Stimulated activated CD8-positive, alpha-beta memory T cell treated with anti-CD3 and anti-CD28 coated beads, Interleukin-4, amount 100 ng/mL, for 1 hour (primary cell): ENCODE measurements around the gene NHEJ1.

Experiments used
- DNase-seq, 2 donors: peaks; one replicate each; pipeline ENCODE4 v3.0.0-alpha.2; 2020; ENCODE audit warnings: low read depth in 2 of 2, low spot score in 1 of 2

NHEJ1 gene

GRCh38 chr2:219124381-219125110 lies 36.1 kb downstream of the NHEJ1 start:
- no peak for DNase-seq

GRCh38 chr2:219123356-219124135 lies 37.1 kb downstream of the NHEJ1 start:
- no peak for DNase-seq

GRCh38 chr2:219122202-219122980 lies 38.2 kb downstream of the NHEJ1 start:
- no peak for DNase-seq

DNA sequence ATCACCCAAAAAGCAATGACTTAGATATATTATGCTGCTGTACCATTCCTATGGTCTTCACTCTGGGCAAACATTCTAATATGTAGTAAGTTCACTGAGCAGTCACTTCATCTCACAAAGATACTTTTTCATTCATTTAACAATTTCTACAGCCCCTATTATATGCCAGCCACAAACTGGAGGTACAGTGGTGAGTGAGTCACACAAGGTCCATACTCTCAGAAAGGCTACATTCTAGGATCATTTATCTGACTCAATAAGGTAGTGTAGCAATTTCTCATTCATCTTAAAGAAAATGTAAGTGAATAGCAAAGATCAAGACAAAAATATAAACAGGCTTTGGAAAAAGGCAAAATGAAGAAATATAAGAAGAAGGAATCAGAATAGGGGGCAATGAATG lies 40.5 kb downstream of the NHEJ1 start:
- DNase-seq: no peak

GRCh38 chr2:219119422-219120043 lies 41.1 kb downstream of the NHEJ1 start:
- DNase-seq: peak; percentile 18 to 29

GRCh38 chr2:219118504-219118903 lies 42.1 kb downstream of the NHEJ1 start:
- DNase-seq: no peak

DNA sequence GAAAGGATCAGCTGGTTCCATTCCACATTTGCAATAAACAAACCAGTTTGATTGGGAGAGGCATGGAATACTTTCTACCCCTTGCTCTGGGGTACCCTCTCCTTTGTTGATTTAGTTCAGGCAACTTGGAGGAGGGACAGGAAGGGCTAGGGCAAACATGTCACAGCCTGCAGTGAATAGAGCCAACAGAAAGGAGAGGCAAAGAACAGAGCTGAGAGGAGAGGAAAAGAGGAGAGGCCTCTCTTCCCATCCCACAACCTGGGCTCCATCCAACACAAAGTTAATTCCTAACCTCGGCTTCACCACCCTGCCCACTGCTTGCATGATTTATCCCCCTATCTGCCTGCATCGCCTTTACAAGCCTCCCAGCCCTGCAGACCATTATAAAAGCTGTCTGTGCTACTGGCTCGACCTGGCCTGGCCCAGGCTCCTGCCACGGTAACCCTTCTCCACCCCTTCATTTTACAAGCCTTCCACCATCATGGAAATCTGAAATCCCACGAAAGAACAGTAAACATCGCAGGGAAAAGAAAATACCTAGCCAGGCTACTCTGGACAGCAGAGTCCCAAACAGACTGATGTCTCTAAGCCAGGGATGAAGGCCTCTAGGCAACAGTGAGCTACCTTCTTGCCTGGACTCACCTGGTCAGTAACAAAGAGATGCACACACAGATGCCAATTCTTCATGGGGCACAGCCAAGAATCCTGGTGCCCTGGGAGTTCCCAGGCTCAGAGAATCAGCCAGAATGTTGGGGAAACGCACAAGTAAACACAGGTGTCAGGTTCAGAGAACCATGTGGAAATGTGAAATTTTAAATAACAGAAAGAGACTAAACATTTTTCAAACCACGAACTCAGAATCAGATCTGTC lies 43.6 kb downstream of the NHEJ1 start:
- no peak for DNase-seq

DNA sequence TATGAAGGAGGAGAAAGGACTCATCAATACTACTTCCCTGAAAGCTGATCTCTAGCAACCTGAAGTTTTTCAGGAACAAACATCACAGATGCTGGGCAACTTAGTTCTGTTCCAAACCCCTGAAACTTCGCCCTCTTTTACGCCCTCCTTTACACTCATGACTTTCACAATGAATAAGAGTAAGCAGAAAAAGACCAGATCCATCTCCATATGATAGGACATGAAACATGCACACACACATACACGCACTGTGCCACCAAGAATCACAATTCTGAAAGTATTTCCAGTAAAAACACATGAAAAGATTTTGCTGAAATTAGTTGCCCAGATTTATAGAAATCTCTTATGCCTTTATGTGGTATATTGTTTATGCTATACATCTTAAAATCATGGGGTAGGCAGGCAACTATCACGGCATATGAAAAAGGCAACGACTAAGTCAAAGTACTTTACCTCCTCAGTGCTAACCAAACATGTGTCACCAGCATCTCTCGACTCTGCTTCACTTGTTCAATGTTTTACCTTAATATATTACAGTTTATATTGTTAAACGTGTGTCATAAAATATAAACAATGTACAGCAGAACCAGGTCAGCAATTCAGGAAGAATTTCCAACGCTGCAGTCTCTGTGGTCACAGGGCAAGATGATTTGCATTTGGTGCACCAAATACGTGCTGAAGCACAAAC lies 47.8 kb downstream of the NHEJ1 start:
- no peak for DNase-seq

DNA sequence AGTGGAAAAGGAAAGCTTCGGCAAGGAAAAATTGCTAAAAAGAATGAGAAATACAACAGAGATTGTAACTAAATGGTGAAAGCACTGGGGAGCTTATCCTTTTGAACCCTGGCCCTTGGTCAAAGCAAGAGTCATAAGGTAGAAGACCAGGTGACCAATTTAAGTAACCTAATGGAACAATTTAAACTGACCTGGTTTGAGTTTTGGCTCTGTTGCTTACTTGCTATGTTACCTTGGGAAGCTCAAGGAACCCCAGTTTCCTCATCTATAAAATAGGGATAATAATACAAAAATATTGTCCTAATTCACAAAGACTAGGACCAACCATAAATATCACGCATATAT lies 48.6 kb downstream of the NHEJ1 start:
- DNase-seq: no peak

GRCh38 chr2:219111375-219112061 lies 49.1 kb downstream of the NHEJ1 start:
- DNase-seq: no peak

DNA sequence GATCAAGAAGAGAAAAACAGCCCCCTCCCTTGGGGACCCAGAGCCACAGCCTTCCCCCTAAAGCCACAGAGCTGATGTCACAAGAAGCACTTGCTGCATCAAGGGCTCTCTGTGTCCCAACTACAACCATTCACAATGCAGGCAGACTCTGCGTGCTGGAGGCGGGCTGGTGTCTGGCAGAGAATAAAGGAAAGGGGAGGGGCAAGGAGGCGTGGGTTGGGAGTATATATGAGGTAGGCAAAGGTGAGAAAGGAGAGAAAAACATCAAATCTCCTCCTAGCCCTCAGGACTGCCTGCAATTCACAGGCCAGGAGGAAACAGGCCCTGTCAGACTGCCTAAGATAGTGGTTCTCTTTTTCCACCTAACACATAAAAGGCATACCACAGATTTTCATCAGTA lies 51.1 kb downstream of the NHEJ1 start:
- no peak for DNase-seq

DNA sequence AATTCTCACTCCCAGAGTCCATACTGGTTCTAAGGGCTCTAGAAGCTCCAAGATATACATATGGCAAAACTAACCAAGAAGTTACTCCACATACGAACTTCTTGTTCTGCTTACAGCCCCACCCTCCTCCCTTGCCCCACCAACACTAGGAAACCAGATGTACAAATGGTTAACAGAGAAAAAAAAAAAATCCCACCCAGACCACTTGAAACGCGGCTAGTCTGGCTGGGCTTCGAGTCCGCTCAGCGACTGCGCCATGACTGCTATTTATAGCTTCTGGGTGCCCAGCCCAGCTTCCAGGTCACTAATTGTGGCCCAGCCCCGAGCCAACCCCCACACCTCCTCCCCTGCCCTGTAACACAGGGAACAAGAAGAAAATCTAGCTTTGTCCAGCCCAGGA lies 52.9 kb downstream of the NHEJ1 start:
- no peak for DNase-seq

DNA sequence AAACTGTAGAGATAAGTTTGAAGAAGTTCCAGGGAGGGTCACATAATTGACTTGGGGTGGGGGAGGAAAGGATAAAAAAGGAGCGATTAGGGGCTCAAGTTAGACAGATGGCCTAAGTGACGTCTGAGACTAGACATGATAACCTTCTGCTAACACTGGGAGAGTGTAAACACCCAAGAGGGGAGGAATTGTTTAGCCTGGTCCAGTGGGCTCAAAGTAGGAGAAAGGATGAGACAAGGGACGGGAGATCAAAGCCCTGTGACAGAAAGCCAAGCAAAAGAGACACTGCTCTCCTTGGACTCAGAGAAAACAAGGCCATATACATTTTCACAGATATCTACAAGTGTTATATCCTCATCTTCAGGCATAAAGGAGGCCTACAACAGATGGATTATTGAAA lies 54.4 kb downstream of the NHEJ1 start:
- no peak for DNase-seq

- no peak for DNase-seq
These were observed 56.2 kb downstream of the NHEJ1 start for GRCh38 chr2:219104107-219105035.

DNA sequence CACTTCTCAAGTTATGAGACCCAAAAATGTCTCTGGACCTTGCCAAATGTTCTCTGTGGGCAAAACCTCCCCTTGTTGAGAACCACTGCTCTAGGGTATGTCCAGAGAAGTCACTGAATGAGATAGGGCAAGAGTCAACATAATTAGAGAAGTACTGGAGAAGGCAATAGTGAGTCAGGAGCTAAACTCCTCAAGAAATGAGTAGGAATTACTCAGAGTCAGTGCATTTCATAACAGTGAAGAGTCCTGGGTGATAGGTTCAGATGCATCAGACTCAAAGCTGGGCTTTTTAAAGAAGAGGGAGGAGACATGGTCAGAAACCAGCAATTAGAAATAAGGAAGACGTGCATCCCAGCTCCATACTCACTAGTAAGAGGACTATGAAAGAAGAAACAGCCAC lies 61.3 kb downstream of the NHEJ1 start:
- no peak for DNase-seq

DNA sequence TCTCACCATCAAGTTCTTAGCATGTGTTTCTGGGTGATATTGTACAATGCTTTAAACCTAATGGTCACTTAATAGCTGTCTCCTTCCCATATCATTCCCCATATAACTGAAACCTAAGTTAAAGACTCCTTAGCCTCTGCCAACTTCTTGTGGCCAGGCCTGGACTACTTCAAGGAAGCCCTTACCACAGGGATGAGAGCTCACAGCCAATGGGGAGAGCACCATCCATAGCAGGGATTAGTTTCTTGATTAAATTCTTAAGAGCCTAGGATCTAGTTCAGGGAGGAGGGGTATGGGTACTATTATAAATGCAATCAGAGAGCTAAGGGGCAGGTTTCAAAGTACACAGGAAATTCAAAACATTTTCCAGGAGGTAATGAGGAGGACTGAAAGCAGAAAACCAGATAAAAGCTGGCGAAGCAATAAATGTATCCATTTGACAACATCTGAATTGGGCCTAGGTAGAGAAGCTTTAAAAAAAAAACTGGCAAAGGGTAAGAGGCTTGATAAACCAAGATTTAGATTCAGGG lies 65.1 kb downstream of the NHEJ1 start:
- no peak for DNase-seq

GRCh38 chr2:219094171-219094570 lies 66.4 kb downstream of the NHEJ1 start:
- no peak for DNase-seq
